GM13976 (cell line): Measurements from ENCODE around the gene EIF4E1B.
A peak's percentile ranks its signal among the peaks of the same experiment; 100 is the strongest.

Experiments
- DNase-seq: peaks from one replicate; pipeline ENCODE4 v3.0.0; 2012; ENCODE audit warnings: low spot score
- in situ Hi-C: fragments of 300-500 bp; cut with MboI; formaldehyde crosslinking; loops from one replicate; pipeline ENCODE4 v1.12.0; 2022; ENCODE audit warnings: low sequenced_read_pairs, mixed read lengths, inconsistent platforms; ENCODE audit not compliant: unreplicated experiment
- TF ChIP-seq, protein P1 (sequence below): IDR thresholded peaks from 2 replicates; pipeline ENCODE4 v1.5.1; 2012; ENCODE audit warnings: borderline replicate concordance, mild to moderate bottlenecking; ENCODE audit not compliant: insufficient read depth; ENCODE audit errors: extremely low read depth, missing control alignments, control extremely low read depth

The EIF4E1B gene

DNA sequence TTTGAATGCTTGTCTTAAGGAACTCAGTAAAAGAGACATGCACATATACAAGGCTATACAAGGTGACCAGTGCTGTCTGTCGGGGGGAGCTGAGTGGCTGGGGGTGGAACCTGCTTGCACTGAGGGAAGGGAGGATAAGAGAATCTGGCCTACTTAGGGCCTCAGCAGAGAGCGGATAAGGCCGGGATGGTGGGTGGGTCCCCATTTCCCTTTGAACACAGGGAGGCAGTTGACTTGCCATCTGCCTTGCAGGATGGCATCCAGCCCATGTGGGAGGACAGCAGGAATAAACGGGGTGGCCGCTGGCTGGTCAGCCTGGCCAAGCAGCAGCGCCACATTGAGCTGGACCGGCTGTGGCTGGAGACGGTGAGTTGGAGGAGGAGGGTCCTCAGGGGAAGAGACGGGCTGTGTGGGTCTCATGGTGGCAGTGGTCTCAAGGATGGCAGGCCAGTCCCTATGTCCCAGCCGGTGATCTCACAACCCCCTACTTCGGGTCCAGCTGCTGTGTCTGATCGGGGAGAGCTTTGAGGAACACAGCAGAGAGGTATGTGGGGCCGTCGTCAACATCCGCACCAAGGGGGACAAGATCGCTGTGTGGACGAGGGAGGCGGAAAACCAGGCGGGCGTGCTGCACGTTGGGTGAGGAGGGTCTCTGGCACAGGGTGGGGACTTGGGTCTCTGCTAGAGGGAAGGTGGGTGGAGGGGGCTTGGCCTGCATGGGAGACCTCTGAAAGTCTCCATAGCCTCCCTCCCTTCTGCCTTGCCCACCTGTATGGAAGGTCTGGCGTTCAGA, 14.6 kb downstream of the EIF4E1B start:
- no peak for DNase-seq
- in situ Hi-C loops, result no loop called here
- TF ChIP-seq, protein P1, sequence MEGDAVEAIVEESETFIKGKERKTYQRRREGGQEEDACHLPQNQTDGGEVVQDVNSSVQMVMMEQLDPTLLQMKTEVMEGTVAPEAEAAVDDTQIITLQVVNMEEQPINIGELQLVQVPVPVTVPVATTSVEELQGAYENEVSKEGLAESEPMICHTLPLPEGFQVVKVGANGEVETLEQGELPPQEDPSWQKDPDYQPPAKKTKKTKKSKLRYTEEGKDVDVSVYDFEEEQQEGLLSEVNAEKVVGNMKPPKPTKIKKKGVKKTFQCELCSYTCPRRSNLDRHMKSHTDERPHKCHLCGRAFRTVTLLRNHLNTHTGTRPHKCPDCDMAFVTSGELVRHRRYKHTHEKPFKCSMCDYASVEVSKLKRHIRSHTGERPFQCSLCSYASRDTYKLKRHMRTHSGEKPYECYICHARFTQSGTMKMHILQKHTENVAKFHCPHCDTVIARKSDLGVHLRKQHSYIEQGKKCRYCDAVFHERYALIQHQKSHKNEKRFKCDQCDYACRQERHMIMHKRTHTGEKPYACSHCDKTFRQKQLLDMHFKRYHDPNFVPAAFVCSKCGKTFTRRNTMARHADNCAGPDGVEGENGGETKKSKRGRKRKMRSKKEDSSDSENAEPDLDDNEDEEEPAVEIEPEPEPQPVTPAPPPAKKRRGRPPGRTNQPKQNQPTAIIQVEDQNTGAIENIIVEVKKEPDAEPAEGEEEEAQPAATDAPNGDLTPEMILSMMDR, result no peak

DNA sequence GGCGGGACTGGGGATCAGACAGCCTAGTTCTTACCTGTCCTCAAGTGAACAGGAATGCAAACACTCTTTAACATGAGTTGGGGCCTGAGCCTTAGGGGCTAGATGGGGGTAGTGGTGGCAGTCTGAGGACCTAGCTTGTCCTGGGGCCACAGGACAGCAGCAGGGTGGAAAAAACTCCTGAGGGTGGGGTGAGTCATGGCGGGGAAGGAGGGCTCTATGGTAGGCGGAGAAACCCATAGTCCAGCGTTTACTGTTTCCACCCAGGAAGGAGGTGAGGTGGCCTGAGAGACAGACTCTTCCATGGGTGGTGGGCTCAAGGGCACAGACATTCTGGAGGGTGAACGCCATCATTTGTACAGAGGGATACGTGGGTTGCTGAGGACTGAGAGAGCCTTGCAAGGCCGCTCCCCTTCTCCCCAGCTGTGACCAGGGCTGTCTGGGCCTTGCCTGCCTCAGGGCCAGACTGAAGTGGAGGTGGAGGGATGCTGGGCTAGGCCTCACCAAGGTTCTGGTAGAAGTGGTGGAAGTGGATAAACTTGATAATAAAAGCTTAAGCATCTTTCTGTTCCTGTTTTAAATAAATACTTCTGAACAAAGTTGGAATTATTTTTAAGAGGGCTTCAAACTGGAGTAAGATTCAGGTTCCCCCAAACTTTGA, 15.7 kb downstream of the EIF4E1B start:
- no peak for DNase-seq
- in situ Hi-C loops, result no loop called here
- TF ChIP-seq, protein P1, result no peak

DNA sequence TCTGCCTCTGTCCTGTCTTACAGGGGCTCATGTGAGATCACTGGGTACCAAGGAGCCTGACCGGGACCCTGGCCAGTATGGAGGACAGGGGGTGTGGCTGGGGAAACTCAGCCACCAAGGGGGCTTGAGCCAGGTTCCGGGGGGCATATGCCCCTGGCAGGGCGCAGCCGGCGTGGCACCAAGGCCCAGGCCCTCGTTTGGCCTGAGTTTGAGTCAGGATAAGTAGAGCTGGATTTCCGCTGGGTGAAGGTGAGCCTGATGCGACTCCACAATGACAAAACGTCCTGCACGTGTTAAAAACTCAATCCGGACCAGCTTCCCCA, 16.2 kb downstream of the EIF4E1B start:
- TF ChIP-seq, protein P1, result no peak
- in situ Hi-C loops, result no loop called here
- no peak for DNase-seq

DNA sequence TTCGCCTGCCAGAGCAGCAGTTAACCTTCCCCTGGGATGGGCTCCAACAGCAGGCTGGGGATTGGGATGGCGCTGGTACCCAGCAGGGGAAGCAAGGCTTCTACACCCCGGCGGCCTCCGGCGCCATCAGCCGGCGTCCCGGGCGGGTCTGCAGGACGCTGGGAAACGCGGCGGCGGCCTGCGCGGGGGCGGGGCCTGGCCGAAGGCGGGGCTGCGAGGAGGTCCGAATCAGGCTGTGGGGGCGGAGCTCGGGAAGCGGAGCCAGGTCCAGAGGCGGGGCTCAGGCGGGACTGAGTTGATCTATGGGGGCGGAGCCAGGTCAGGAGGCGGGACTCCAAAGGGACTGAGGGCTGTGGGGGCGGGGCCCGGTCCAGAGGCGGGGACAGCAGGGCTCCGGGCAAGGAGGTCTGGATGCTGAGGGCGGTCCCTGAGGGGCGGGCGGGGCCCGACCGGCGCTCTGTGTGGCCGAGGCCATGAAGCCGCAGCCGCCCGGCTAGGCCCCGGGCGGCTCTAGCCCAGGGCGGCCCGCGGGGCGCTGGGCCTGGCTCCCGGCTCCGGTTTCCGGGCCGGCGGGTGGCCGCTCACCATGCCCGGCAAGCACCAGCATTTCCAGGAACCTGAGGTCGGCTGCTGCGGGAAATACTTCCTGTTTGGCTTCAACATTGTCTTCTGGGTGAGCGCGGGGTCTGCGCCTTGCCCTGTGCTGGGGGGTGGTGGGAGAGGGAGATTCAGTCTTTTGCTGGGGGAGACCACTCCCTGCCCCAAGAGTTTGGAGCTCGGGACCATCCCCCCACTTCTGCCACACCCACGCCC, 16.8 kb downstream of the EIF4E1B start, which contains the start of gene TSPAN17:
TSS of gene TSPAN17 (plus strand) at position 455 of the 813 bp plus-strand sequence. CDS start at position 587, 132 bp downstream.
- in situ Hi-C loops, result no loop called here
- peak; percentile 100 for DNase-seq
- TF ChIP-seq, protein P1, result peak; percentile 45

DNA sequence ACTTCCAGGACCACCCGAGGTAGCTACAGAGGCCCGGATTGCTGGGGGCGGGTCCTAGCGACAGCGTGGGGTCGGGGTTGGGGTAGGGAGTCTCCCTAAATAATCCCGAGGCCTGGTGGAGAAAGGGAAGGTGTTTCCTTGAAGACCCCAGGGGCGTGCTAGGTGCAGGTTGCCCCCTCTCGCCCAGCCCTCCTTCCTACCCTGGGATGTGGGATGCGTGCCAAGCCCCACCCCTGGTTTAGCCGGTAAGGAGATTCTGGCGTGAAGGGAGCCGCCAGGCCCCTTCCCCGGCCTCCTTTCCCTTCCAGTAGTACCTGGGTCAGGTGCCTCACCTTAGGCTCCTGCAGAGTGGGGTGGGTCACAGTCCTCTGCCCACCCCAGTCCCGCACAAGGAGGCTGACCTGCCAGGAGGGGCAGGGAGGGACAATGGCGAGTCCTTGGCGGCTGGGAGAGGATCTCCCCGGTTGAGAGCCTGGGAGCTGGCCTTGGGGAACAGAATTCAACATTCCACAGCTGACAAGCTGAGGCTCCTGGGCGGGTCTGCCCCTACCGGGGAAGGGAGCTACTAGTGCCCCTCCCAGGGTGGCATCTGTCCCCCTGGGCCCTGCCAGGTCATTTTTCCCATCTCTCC, 17.5 kb downstream of the EIF4E1B start:
- TF ChIP-seq, protein P1, result no peak
- peak; percentile 28 for DNase-seq
- in situ Hi-C loops, result no loop called here
